Naive thymus-derived CD4-positive, alpha-beta T cell (primary cell): ENCODE results near the gene CD302. TPM values are rescaled to one million over a fixed set of nuclear protein-coding genes. Genes with fewer than 3 reads are reported as not detected.
"Not testable (repeated sequence)": the region's sequence is repeated elsewhere in the genome, so short reads cannot be mapped to it uniquely, and the experiment has no call there.

Source experiments
- ATAC-seq: fragments of 150-1000 bp; cut with Tn5 transposase; 2 replicates; pipeline ENCODE4 v1.10.0; 2021; ENCODE audit warnings: mild to moderate bottlenecking, moderate library complexity
- CTCF ChIA-PET: fragments of 350-600 bp; sonication (Branson Sonifier 250); formaldehyde crosslinking; loops from one replicate; lab custom pipeline; 2021; ENCODE audit warnings: antibody characterized with exemption; lab: Charles Lee
- POLR2A ChIA-PET: fragments of 350-600 bp; sonication (Branson Sonifier 250); formaldehyde crosslinking; loops from one replicate; lab custom pipeline; 2021; ENCODE audit warnings: antibody characterized with exemption, inconsistent platforms; lab: Charles Lee
- DNase-seq, 9 donors: peaks; one replicate each; pipeline versions ENCODE4 v3.0.0 to v3.0.0-alpha.2; 2020 to 2022; ENCODE audit warnings: mixed read lengths in 1 of 9
- H3K27ac ChIP-seq: one replicate; pipeline ENCODE4 v1.7.0; 2013; ENCODE audit warnings: mild to moderate bottlenecking, low read depth, low read length, moderate library complexity
- H3K27me3 ChIP-seq, 2 donors: one replicate each; pipeline ENCODE4 v1.7.0; 2013; ENCODE audit warnings: low read length in 2 of 2, mild to moderate bottlenecking in 2 of 2, moderate library complexity in 2 of 2; ENCODE audit not compliant: control insufficient read depth in 2 of 2, insufficient read depth in 2 of 2
- H3K36me3 ChIP-seq, 3 experiments: 1 replicate in 2 of 3; 2 replicates in 1 of 3; pipeline ENCODE4 v1.7.0; 2013; ENCODE audit warnings: low read length in 3 of 3, mild to moderate bottlenecking in 3 of 3, moderate library complexity in 1 of 3; ENCODE audit not compliant: insufficient read depth in 3 of 3, control insufficient read depth in 2 of 3
- H3K4me1 ChIP-seq, 2 donors: one replicate each; pipeline ENCODE4 v1.7.0; 2013; ENCODE audit warnings: low read length in 2 of 2, mild to moderate bottlenecking in 2 of 2, moderate library complexity in 1 of 2; ENCODE audit not compliant: control insufficient read depth in 2 of 2, insufficient read depth in 2 of 2
- H3K4me3 ChIP-seq: 2 replicates; pipeline ENCODE4 v1.7.0; 2013; ENCODE audit warnings: mild to moderate bottlenecking, low read length
- H3K9me3 ChIP-seq, 3 experiments: 1 replicate in 2 of 3; 2 replicates in 1 of 3; pipeline ENCODE4 v1.7.0; 2013; ENCODE audit warnings: low read length in 3 of 3; ENCODE audit not compliant: control insufficient read depth in 2 of 3
- H3K27ac Mint-ChIP-seq, 9 donors: one replicate each; pipeline ENCODE4 v1.8.0; 2020 to 2022; ENCODE audit warnings: mixed read lengths in 9 of 9, mild to moderate bottlenecking in 8 of 9, moderate library complexity in 5 of 9, inconsistent platforms in 2 of 9
- H3K27me3 Mint-ChIP-seq, 5 donors: one replicate each; pipeline ENCODE4 v1.8.0; 2021 to 2022; ENCODE audit warnings: mixed read lengths in 5 of 5, mild to moderate bottlenecking in 1 of 5
- H3K36me3 Mint-ChIP-seq, 5 donors: one replicate each; pipeline ENCODE4 v1.8.0; 2020 to 2022; ENCODE audit warnings: mixed read lengths in 5 of 5, mild to moderate bottlenecking in 3 of 5, inconsistent platforms in 1 of 5
- H3K4me1 Mint-ChIP-seq, 7 donors: one replicate each; pipeline ENCODE4 v1.8.0; 2020 to 2022; ENCODE audit warnings: mixed read lengths in 7 of 7, mild to moderate bottlenecking in 3 of 7, inconsistent platforms in 1 of 7
- H3K4me3 Mint-ChIP-seq, 10 donors: one replicate each; pipeline ENCODE4 v1.8.0; 2020 to 2022; ENCODE audit warnings: mild to moderate bottlenecking in 10 of 10, mixed read lengths in 10 of 10, moderate library complexity in 6 of 10, inconsistent platforms in 2 of 10
- H3K9me3 Mint-ChIP-seq, 11 donors: one replicate each; pipeline ENCODE4 v1.8.0; 2020 to 2022; ENCODE audit warnings: mixed read lengths in 11 of 11, mild to moderate bottlenecking in 4 of 11, inconsistent platforms in 1 of 11, moderate library complexity in 1 of 11
- intact Hi-C, 2 donors: fragments of 100-400 bp; cut with micrococcal nuclease; formaldehyde crosslinking; loops; one replicate each; pipeline ENCODE4 v1.15.1; 2023
- polyA plus RNA-seq, 2 donors: library from polyadenylated mRNA; unstranded; fragments of 300-500 nt; fragmentation: Illumina TruSeq; gene quantifications; one replicate each; pipeline ENCODE4 v1.2.3, GENCODE V29; 2021
- total RNA-seq, 6 experiments: library from RNA in 5 of 6; stranded (reverse) in 5 of 6; gene quantifications; 1 replicate in 5 of 6; 2 replicates in 1 of 6; pipeline ENCODE4 v1.2.3 and lab custom pipeline; 2021 to 2026

The CD302 gene
- total and polyA plus RNA-seq, 7 experiments from 2014 or later, result 0.35 to 30.5 (median 1.2) TPM

GRCh38 chr2:159790323-159790722, 7.7 kb downstream of the CD302 start:
- H3K27me3 Mint-ChIP-seq, result peaks cover 0 to 1% (median 0%) of the 10 kb centered on the region in 5 donors
- no peak overlapping the region for H3K27ac Mint-ChIP-seq
- H3K36me3 ChIP-seq, result no peaks in the 10 kb centered on the region
- peaks cover 0 to 9% (median 0%) of the 10 kb centered on the region in 5 donors for H3K36me3 Mint-ChIP-seq
- H3K27me3 ChIP-seq, result no peaks in the 10 kb centered on the region
- H3K4me3 Mint-ChIP-seq, result no peak overlapping the region
- no peak for DNase-seq
- no peak overlapping the region for H3K27ac ChIP-seq
- H3K4me1 Mint-ChIP-seq, result peaks cover 0 to 11% (median 0%) of the 10 kb centered on the region in 7 donors
- H3K4me3 ChIP-seq, result no peak overlapping the region
- H3K9me3 Mint-ChIP-seq, result no peaks in the 10 kb centered on the region
- POLR2A ChIA-PET, result no interaction called here
- intact Hi-C loops, result loop anchor here in 1 of 2 donors (10.0 kb wide), 1 partner anchor 176 kb away; the partner anchor contains the start of gene BAZ2B
- CTCF ChIA-PET, result no interaction called here
- no peaks in the 10 kb centered on the region for H3K9me3 ChIP-seq
- H3K4me1 ChIP-seq, result no peaks in the 10 kb centered on the region
- no peak for ATAC-seq

GRCh38 chr2:159788253-159788652, 9.8 kb downstream of the CD302 start:
- no peak overlapping the region for H3K4me3 ChIP-seq
- no peak for ATAC-seq
- H3K27me3 ChIP-seq, result no peaks in the 10 kb centered on the region

GRCh38 chr2:159787647-159788046, 10.4 kb downstream of the CD302 start:
- H3K27me3 ChIP-seq, intact Hi-C loops, H3K4me3 Mint-ChIP-seq, H3K27me3 Mint-ChIP-seq, H3K27ac Mint-ChIP-seq, H3K9me3 Mint-ChIP-seq, H3K9me3 ChIP-seq, ATAC-seq, POLR2A ChIA-PET, H3K27ac ChIP-seq, H3K36me3 ChIP-seq, H3K4me1 ChIP-seq, DNase-seq, H3K36me3 Mint-ChIP-seq, H3K4me3 ChIP-seq, CTCF ChIA-PET: not testable (repeated sequence)
- peaks cover 0 to 13% (median 6%) of the 10 kb centered on the region in 7 donors for H3K4me1 Mint-ChIP-seq

More at GRCh38 chr2:159788253-159788652, 9.8 kb downstream of the CD302 start:
- ChIA-PET CTCF (no interaction called here), POLR2A (no interaction called here)
- Mint-ChIP-seq H3K36me3 (peaks cover 0 to 9% (median 0%) of the 10 kb centered on the region in 5 donors), H3K27ac (peak overlapping the region in 1 of 9 donors; percentile 49), H3K4me3 (no peak overlapping the region), H3K4me1 (peaks cover 0 to 13% (median 6%) of the 10 kb centered on the region in 7 donors), H3K27me3 (no peaks in the 10 kb centered on the region), H3K9me3 (no peaks in the 10 kb centered on the region)
- Histone ChIP-seq H3K4me1 (no peaks in the 10 kb centered on the region), H3K9me3 (no peaks in the 10 kb centered on the region), H3K27ac (no peak overlapping the region), H3K36me3 (no peaks in the 10 kb centered on the region)
- DNase-seq, result no peak
- intact Hi-C loops, result no loop called here

GRCh38 chr2:159786938-159787337, 11.1 kb downstream of the CD302 start:
- CTCF ChIA-PET, result no interaction called here
- H3K4me1 ChIP-seq, result no peaks in the 10 kb centered on the region
- Mint-ChIP-seq H3K4me1 (peaks cover 0 to 9% (median 6%) of the 10 kb centered on the region in 7 donors), H3K36me3 (peaks cover 0 to 5% (median 0%) of the 10 kb centered on the region in 5 donors), H3K27ac (no peak overlapping the region), H3K4me3 (no peak overlapping the region), H3K9me3 (no peaks in the 10 kb centered on the region), H3K27me3 (no peaks in the 10 kb centered on the region)
- no peaks in the 10 kb centered on the region for H3K9me3 ChIP-seq
- H3K27ac ChIP-seq, result no peak overlapping the region
- POLR2A ChIA-PET, result no interaction called here
- no peak for ATAC-seq
- no peak for DNase-seq
- intact Hi-C loops, result no loop called here
- no peak overlapping the region for H3K4me3 ChIP-seq
- no peaks in the 10 kb centered on the region for H3K36me3 ChIP-seq
- no peaks in the 10 kb centered on the region for H3K27me3 ChIP-seq

GRCh38 chr2:159785195-159785594, 12.8 kb downstream of the CD302 start:
- Mint-ChIP-seq H3K36me3 (peaks cover 0 to 3% (median 0%) of the 10 kb centered on the region in 5 donors), H3K4me3 (no peak overlapping the region), H3K27me3 (no peaks in the 10 kb centered on the region), H3K9me3 (no peaks in the 10 kb centered on the region), H3K4me1 (peaks cover 0 to 10% (median 3%) of the 10 kb centered on the region in 7 donors), H3K27ac (no peak overlapping the region)
- no peak for DNase-seq
- Histone ChIP-seq H3K4me1 (no peaks in the 10 kb centered on the region), H3K4me3 (no peak overlapping the region), H3K27me3 (no peaks in the 10 kb centered on the region), H3K27ac (no peak overlapping the region), H3K9me3 (no peaks in the 10 kb centered on the region), H3K36me3 (no peaks in the 10 kb centered on the region)
- POLR2A ChIA-PET, result no interaction called here
- intact Hi-C loops, result no loop called here
- CTCF ChIA-PET, result no interaction called here
- no peak for ATAC-seq

GRCh38 chr2:159784744-159785143, 13.3 kb downstream of the CD302 start:
- H3K36me3 ChIP-seq, H3K27ac ChIP-seq, ATAC-seq, H3K27ac Mint-ChIP-seq, POLR2A ChIA-PET, H3K27me3 ChIP-seq, H3K27me3 Mint-ChIP-seq, H3K9me3 Mint-ChIP-seq, H3K4me3 Mint-ChIP-seq, H3K4me1 ChIP-seq, CTCF ChIA-PET, H3K9me3 ChIP-seq, intact Hi-C loops, H3K4me3 ChIP-seq, DNase-seq, H3K36me3 Mint-ChIP-seq: not testable (repeated sequence)
- peaks cover 0 to 10% (median 0%) of the 10 kb centered on the region in 7 donors for H3K4me1 Mint-ChIP-seq

GRCh38 chr2:159783556-159783955, 14.5 kb downstream of the CD302 start:
- no peaks in the 10 kb centered on the region for H3K36me3 ChIP-seq
- H3K27me3 ChIP-seq, result no peaks in the 10 kb centered on the region
- DNase-seq (no peak), ATAC-seq (no peak)
- no peaks in the 10 kb centered on the region for H3K9me3 ChIP-seq
- no peaks in the 10 kb centered on the region for H3K4me1 ChIP-seq
- H3K4me3 Mint-ChIP-seq, result no peak overlapping the region
- no peaks in the 10 kb centered on the region for H3K9me3 Mint-ChIP-seq
- ChIA-PET CTCF (no interaction called here), POLR2A (no interaction called here)
- peaks cover 0 to 9% (median 0%) of the 10 kb centered on the region in 7 donors for H3K4me1 Mint-ChIP-seq
- H3K27me3 Mint-ChIP-seq, result no peaks in the 10 kb centered on the region
- no peak overlapping the region for H3K27ac Mint-ChIP-seq
- no peak overlapping the region for H3K27ac ChIP-seq
- peaks cover 0 to 2% (median 0%) of the 10 kb centered on the region in 5 donors for H3K36me3 Mint-ChIP-seq
- no peak overlapping the region for H3K4me3 ChIP-seq
- intact Hi-C loops, result no loop called here
